A673 (cell line): Measurements from ENCODE around the gene OR52A1. TPM values are rescaled to one million over a fixed set of nuclear protein-coding genes. Genes with fewer than 3 reads are reported as not detected.

ENCODE experiments used
- Bru-seq: library from RNA; stranded (reverse); fragments of 400-500 nt; gene quantifications from one replicate; lab custom pipeline; 2021; lab: Mats Ljungman, UMichigan
- BruChase-seq, 2 experiments: library from RNA; stranded (reverse); fragments of 400-500 nt; gene quantifications; one replicate each; lab custom pipeline; 2021; lab: Mats Ljungman, UMichigan
- BruUV-seq: library from RNA; stranded (reverse); fragments of 400-500 nt; replicated peaks from 2 replicates; lab custom pipeline; 2021; lab: Mats Ljungman, UMichigan
- CTCF ChIA-PET: fragments of 300-600 bp; sonication (Branson Sonifier 250); formaldehyde crosslinking; loops from one replicate; lab custom pipeline; 2022; ENCODE audit warnings: antibody characterized with exemption; lab: Charles Lee
- POLR2A ChIA-PET: fragments of 300-600 bp; sonication (Branson Sonifier 250); formaldehyde crosslinking; loops from one replicate; lab custom pipeline; 2022; ENCODE audit warnings: antibody characterized with exemption; ENCODE audit not compliant: low non-redundant PET; lab: Charles Lee
- DNase-seq: peaks from one replicate; pipeline ENCODE4 v3.0.0-alpha.2; 2015; ENCODE audit warnings: low spot score
- H3K27ac ChIP-seq: fragments of 200-600 bp; sonication (generic); 2 replicates; pipeline ENCODE4 v1.5.1; 2016; ENCODE audit warnings: mixed run types, low read depth, mild to moderate bottlenecking, mixed read lengths, antibody characterized with exemption, low read length; ENCODE audit not compliant: poor library complexity, severe bottlenecking
- H3K27me3 ChIP-seq: fragments of 200-600 bp; sonication (generic); replicated peaks from 2 replicates; pipeline ENCODE4 v1.6.1; 2017; ENCODE audit warnings: mixed run types, low read depth, mild to moderate bottlenecking, mixed read lengths, antibody characterized with exemption, low read length; ENCODE audit not compliant: insufficient read depth, poor library complexity
- H3K36me3 ChIP-seq: fragments of 200-600 bp; sonication (generic); 2 replicates; pipeline ENCODE4 v1.6.1; 2016; ENCODE audit warnings: mixed run types, mild to moderate bottlenecking, mixed read lengths, antibody characterized with exemption, low read length; ENCODE audit not compliant: insufficient read depth, poor library complexity, severe bottlenecking
- H3K4me1 ChIP-seq: fragments of 200-600 bp; sonication (generic); 2 replicates; pipeline ENCODE4 v1.6.1; 2017; ENCODE audit warnings: mixed run types, mild to moderate bottlenecking, mixed read lengths, antibody characterized with exemption, low read length; ENCODE audit not compliant: insufficient read depth, poor library complexity, severe bottlenecking
- H3K4me3 ChIP-seq: fragments of 200-600 bp; sonication (generic); 2 replicates; pipeline ENCODE4 v1.5.1; 2016; ENCODE audit warnings: low read depth, mixed run types, mild to moderate bottlenecking, mixed read lengths, low read length; ENCODE audit not compliant: poor library complexity, severe bottlenecking
- H3K9me3 ChIP-seq: fragments of 200-600 bp; sonication (generic); 2 replicates; pipeline ENCODE4 v1.6.1; 2016; ENCODE audit warnings: mixed run types, low read depth, mild to moderate bottlenecking, mixed read lengths, antibody characterized with exemption, low read length; ENCODE audit not compliant: poor library complexity, severe bottlenecking
- EZH2 ChIP-seq: fragments of 200-600 bp; sonication (generic); IDR thresholded peaks from 2 replicates; pipeline ENCODE4 v1.6.1; 2017; ENCODE audit warnings: borderline replicate concordance, low read depth, mild to moderate bottlenecking, mixed read lengths, antibody characterized with exemption, low read length; ENCODE audit not compliant: poor library complexity, severe bottlenecking
- intact Hi-C: fragments of 100-400 bp; cut with micrococcal nuclease; formaldehyde crosslinking; loops from one replicate; pipeline ENCODE4 v1.10.0; 2022; ENCODE audit not compliant: unreplicated experiment
- long read RNA-seq: library from polyadenylated mRNA; stranded (forward); transcript quantifications from one replicate; pipeline ENCODE4 v2.0.0, GENCODE V29; 2022
- total RNA-seq: library from RNA; stranded (reverse); gene quantifications from 2 replicates; pipeline ENCODE4 v1.2.3, GENCODE V29; 2021
- TF ChIP-seq, protein P1 (sequence below): fragments of 300-800, 200-600 bp; sonication (generic); conservative IDR thresholded peaks from 2 replicates; pipeline ENCODE4 v1.5.1; 2017; ENCODE audit warnings: low read depth, mild to moderate bottlenecking, antibody characterized with exemption, low read length, moderate library complexity, mixed read lengths

The OR52A1 gene
- total RNA-seq (not detected in 2 replicates), Bru-seq, nascent RNA (not detected), BruChase-seq, experiment 1, labeled RNA remaining after a 2-hour chase (not detected), BruChase-seq, experiment 2, labeled RNA remaining after a 6-hour chase (not detected)
- long read RNA-seq: 0 reads

DNA sequence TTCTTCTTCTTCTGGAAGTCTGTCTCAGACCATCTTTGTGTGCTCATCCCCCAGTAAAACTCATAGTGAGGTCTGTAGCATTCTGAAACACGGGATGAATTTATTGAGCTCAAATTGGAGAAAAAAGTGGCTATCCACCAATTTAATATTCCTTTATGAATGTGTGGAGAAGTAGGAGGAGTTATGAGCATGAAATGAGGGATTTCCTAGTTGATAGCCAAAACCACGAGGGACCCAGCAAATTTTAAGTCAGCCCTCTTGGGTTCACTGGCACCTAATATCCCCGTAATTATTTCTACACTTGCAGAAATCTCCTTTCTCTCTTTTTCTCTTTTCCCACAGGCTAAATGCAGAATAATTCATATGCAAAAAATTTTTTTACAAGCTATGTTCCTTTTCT lies at the start of gene OR52A1:
Gene OR52A1, minus strand, starts transcription at position 101 of the 400 bp plus-strand sequence. CDS start 2,388 bp downstream, outside the sequence.
- POLR2A ChIA-PET: no interaction called here

DNA sequence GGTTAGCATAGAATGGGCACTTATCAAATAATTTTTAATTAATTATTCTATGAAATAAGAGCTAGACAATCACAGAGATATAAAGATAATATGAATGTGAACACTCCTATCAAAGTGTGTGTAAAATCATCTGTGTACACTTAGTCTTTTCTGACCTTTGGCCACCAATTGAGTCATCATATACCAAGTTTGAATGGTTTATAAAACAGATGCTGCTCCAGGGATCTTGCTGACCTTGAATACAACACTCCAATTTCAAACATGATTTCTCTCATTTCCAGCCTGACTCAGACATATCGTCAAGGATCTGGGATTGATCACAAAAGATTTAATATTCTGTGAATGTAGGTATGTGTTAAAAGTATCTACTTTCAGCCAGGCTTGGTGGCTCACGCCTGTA lies 48.8 kb upstream of the OR52A1 start:
- Histone ChIP-seq H3K27me3 (no peaks in the 10 kb centered on the region), H3K9me3 (no peaks in the 10 kb centered on the region), H3K4me1 (no peaks in the 10 kb centered on the region), H3K27ac (no peak overlapping the region), H3K4me3 (no peak overlapping the region), H3K36me3 (no peaks in the 10 kb centered on the region)
- ChIA-PET CTCF (no interaction called here), POLR2A (no interaction called here)
- TF ChIP-seq EZH2: no peak
- TF ChIP-seq, protein P1, sequence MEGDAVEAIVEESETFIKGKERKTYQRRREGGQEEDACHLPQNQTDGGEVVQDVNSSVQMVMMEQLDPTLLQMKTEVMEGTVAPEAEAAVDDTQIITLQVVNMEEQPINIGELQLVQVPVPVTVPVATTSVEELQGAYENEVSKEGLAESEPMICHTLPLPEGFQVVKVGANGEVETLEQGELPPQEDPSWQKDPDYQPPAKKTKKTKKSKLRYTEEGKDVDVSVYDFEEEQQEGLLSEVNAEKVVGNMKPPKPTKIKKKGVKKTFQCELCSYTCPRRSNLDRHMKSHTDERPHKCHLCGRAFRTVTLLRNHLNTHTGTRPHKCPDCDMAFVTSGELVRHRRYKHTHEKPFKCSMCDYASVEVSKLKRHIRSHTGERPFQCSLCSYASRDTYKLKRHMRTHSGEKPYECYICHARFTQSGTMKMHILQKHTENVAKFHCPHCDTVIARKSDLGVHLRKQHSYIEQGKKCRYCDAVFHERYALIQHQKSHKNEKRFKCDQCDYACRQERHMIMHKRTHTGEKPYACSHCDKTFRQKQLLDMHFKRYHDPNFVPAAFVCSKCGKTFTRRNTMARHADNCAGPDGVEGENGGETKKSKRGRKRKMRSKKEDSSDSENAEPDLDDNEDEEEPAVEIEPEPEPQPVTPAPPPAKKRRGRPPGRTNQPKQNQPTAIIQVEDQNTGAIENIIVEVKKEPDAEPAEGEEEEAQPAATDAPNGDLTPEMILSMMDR: no peak
- DNase-seq: no peak
- intact Hi-C loops: loop anchor here (5.0 kb wide), 1 partner anchor 179 kb away; the partner anchor contains the start of gene OR51M1
- no TSS peak for BruUV-seq

More for the DNA sequence above, at the start of gene OR52A1:
- Histone ChIP-seq H3K4me3 (no peak within 1 kb of the TSS), H3K36me3 (no peaks in the 10 kb centered on the region), H3K27ac (no peak within 1 kb of the TSS), H3K4me1 (no peaks in the 10 kb centered on the region), H3K9me3 (no peaks in the 10 kb centered on the region), H3K27me3 (no peaks in the 10 kb centered on the region)
- CTCF ChIA-PET: no interaction called here
- no TSS peak for BruUV-seq
- no peak for DNase-seq
- TF ChIP-seq, protein P1: no peak
- TF ChIP-seq EZH2: no peak
- intact Hi-C loops: no loop called here

DNA sequence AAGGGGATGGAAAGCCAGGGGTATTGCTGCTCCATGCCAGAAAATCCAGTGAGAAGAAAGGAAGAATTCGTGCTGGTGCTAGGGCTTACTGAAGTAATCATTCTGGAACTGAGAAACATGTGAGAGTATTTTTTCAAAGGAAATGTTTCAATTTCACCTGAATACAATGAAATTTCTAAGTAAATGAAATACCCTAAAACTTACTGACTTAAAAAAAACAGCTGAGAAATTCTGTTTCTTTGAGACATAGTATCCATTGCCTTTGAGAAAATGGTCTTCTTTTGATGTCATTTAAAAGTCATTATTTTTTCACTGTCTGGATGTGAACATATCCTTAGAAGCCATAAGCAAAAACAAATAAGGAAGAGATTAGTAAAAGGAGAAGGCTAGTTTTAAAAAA lies 46.0 kb upstream of the OR52A1 start, which contains the start of gene OR51V1:
Gene OR51V1, minus strand, starts transcription at position 101 of the 400 bp plus-strand sequence. Its CDS starts 0 bp downstream, at position 101.
- TF ChIP-seq, protein P1: no peak
- no peak for TF ChIP-seq EZH2

More for the DNA sequence above, 46.0 kb upstream of the OR52A1 start, which contains the start of gene OR51V1:
- Histone ChIP-seq H3K4me1 (no peaks in the 10 kb centered on the region), H3K36me3 (no peaks in the 10 kb centered on the region), H3K9me3 (no peaks in the 10 kb centered on the region), H3K27ac (no peak within 1 kb of the TSS), H3K27me3 (no peaks in the 10 kb centered on the region), H3K4me3 (no peak within 1 kb of the TSS)
- ChIA-PET CTCF (no interaction called here), POLR2A (no interaction called here)
- intact Hi-C loops: loop anchor here (5.0 kb wide), 1 partner anchor 182 kb away; the partner anchor contains the start of gene OR51M1
- DNase-seq: no peak
- BruUV-seq: no TSS peak
